Nucleus accumbens (tissue), 56 donors: ENCODE data around the gene PPP2R5B.
A peak's percentile ranks its signal among the peaks of the same experiment; 100 is the strongest.

Experiments used
- DNase-seq, 56 donors: peaks; one replicate each; lab custom pipeline; 2025; lab: John Stamatoyannopoulos, UW

PPP2R5B gene

DNA sequence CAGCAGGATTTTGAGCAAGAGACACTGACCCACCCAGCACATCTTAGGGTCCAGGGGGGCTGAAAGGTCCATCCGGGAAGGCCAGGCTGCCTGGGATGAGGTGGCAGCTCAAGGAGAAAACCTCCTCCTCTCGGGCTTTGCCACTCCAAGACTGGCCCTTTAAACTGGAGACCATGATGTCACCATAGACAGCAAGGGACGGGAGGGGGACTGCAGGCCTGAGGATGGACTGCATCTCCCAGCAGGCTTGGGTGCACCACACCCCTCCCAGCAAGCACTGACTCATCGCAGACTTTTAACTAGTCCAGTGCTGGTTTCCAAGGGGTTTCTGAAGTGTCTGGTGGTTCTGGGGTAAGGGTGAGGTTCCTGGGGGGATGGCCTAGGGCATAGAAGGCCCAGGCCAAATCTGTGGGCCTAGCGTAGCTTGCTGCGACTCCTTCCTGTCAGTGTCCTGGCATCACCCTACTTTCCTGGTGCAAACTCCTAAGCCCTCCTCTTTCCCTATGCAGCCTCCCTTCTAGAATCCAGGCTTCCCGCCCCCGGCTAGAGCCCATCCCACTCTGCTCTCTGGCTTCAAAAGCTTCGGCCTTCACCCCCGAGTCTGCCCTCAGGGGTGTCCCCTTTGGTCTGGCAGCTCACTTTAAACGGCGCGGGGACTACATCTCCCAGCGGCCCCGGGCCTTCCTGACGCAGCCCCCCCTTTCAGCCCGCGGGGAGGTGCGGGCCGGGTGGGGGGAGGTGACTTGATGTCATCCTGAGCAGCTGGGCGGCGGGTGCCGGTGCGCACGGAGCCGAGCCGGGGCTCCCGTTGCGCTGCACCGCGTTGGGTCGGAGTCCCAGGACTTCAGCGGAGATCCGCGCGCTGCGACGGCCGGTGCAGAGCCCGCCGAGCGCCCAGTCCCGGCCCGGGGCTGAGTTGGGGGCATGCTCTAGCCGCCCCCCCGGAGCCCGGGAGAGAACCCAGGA is at the start of gene PPP2R5B:
Gene PPP2R5B, plus strand, starts transcription at position 746 of the 966 bp plus-strand sequence. CDS start 1,046 bp downstream, outside the sequence.
- peak; percentile 80 to 98 (median 91) for DNase-seq

DNA sequence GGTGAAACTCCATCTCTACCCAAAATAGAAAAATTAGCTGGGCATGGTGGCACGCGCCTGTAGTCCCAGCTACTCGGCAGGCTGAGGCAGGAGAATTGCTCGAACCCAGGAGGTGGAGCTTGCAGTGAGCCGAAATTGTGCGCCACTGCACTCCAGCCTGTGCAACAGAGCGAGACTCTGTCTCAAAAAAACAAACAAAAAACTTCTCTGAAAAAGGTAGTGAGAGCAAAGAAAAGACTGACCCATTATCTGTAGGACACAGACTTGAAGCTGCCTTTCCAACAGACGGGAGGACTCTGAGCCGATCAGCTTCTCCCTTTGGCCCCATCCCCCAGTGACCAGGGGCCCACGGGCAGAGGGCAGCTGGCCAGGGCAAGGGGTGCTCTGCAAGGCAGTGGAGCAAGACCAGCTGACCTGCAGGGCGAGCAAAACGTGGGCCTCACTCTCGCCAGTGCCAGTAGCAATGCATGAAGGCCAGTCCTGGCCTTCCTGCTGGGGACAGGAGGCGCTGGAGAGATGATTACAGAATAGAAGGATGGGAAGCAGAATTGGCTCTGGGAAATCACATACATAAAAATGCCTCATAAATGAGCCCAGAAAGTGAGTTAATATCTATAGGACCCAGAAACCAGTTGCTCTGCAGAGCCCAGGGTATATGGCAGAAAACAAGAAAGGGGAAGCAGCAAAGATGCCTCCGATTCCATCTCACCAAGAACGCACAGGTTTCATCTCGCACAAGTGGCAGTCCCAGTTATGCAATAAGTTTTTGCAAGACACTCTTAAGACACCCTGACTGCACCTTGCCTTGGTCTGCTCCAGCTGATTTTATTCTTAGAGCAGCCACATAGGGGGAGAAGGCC is 48.9 kb upstream of the PPP2R5B start:
- DNase-seq = peak in 6 of 56 donors; percentile 15 to 29 (median 22)

DNA sequence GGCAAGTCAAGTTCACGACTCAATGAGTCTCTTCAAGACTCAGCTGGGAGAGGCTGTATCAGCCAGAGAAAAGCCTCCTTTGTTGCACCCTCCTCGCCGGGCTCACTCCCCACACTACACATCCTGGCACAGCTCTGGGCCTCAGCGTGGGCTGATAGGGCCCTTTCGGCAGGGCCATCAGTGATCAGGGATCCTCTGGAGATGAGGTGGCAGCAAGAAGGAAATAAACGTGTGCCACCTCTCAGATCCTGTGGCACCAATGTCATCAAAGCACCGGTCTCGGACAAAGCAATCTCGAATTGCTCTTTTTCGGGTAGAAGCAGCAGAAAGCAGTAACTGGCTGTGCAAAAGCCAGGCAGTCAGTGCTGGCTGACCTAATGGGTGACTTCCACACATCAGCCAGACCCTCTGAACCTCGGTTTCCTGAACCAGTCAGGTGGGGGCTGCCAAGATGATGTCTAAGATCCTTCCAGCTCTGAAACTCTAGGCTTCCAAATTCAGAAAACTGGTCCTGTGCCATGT is 48.2 kb upstream of the PPP2R5B start:
- peak in 35 of 56 donors; percentile 20 to 70 (median 40) for DNase-seq

DNA sequence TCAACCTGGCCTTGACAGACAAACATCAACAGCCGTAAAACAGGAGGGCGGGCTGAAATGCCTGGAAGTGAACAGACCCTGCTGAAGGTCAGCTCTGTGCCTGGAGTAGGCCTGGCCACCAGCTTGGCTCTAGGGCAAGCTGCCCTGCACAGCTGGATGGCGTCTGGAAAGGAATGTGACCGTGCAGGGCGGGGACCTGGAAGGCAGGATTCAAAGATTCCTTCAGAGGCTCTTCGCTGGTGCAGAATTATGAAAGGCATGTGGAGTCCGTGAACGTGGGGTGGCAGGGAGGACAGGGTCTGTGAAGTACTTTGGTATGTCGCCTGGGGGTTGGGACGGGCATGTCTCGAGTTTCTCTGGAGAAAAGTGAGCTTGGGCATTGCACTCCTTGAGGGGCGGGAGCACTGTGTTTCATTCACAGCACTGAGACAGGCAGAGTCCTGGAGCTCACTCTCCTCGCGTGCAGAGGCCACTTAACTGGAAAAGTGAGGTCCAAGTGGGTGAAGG is 47.6 kb upstream of the PPP2R5B start:
- peak in 6 of 56 donors; percentile 11 to 53 (median 18) for DNase-seq

DNA sequence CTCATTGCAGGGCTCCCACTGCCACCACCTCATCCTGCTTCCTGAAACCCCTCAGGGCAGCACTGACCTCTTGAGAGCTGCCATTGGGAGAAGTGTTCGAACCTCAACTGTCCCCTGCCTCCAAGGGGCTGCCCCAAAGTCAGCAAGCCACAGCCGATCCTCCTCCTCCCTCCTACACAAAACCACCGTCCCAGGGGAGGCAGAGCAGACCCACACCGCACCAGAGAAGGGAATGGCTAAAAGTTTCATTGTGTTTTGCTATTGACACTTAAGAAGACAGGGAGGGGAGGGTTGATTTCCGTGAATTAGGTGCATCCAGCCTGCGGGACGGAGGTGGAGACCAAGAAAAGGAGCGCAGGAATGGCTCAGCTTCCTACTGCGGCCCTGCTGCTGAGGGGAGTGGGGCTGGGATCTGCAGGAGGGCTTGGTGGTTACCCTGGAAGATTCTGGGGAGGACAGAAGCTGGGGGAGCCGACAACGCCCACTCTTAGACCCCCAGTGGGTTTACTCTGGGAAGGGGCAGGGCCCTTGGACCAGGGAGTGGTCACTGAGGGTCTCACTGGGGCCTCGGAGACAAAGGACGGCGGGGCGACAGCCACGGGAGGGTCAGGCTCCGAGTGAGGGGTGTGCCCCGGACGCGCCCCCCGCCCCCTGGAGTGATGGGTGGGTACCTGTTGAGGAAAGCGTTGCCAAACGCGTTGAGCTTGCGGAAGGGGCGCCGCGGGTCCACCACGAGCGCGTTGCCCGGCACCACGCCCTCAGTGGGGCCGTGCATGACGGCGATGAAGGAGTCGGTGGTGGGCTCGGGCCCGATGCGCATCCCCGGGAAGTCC is 46.9 kb upstream of the PPP2R5B start:
- DNase-seq = peak in 3 of 56 donors; percentile 45 to 50 (median 49)

DNA sequence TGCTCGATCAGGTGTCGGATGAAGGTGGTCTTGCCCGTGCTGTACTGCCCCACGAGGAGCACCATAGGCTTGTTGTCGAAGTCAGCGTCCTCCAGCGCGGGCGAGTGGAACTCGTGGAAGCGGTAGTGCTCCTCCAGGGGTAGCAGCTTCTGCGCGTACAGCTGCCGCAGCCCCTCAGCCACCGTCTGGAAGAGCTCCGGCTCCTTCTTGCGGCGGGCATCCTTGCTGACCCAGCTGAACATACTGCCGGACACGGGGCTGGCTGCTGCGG is 46.3 kb upstream of the PPP2R5B start:
- DNase-seq = peak in 2 of 56 donors; percentile 61 to 76

DNA sequence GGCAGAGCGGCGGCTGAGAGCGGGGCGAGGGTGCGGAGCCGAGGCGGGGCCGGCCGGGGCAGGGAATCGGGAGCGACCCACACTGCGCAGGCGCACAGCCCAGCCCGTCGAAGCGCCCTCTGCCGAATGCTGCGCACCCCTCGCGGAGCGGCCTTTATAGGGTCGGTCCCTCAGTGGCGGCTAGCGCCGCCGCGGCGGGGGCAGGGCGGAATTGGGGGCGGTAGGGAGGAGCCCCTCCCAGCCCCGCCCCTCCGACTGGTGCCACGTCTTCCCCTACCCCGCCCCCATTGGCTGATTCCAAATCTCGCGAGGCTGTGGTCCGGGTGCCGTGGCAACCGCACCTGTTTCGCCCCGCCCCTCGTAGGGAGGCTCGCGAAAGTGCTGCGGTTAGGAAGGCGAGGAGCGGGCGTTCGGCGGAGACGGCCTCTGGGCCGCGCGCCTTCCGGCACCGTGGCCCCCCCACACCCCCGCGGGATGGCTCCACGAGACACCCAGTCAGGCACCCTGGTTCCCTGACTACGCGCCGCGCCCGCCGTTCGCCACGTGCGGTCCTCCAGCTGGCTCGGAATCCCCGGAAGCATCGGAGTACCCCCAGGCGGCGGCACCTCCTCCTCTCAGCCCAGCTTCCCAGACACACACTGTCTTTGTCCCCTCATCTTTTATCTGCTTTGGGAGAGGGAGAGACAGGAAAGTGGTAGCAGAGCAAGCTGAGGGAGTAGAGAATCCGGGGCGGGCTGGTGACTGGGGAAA is 45.8 kb upstream of the PPP2R5B start, which contains the start of gene EHD1:
Gene EHD1, minus strand, starts transcription at position 128 of the 750 bp plus-strand sequence. CDS start 157 bp downstream, outside the sequence.
- peak; percentile 87 to 99 (median 98) for DNase-seq

DNA sequence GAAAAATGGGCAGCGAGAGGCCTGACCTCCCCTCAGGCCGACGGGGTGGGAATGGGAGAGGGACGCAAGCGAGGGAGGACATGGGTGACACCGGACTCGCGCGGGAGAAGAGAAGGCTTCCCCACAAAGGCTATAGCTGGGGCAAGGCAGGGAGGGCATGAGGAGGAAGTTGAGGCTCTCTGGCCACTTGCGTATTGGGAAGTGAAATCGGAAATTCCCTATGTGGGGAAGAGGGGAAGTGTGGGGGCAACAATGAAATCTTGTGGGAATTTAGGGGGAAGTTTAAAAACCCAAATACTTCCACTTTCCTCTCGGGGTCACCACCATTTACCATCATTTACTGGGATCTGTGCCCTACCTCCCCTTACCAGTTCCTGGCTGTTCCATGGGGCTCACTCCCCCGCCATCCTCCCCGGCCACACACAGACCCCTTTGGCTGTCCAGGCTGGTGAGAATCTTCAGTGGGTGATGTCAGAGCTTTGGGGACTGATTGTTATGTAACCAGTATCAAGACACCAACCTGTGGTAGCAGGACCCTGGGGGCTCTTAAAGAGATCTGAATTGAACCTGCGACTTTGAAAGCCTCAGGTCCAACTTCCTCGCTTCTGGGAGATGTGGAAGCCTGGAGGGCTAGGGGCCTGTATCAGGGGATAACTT is 45.1 kb upstream of the PPP2R5B start:
- peak in 6 of 56 donors; percentile 63 to 68 (median 65) for DNase-seq

DNA sequence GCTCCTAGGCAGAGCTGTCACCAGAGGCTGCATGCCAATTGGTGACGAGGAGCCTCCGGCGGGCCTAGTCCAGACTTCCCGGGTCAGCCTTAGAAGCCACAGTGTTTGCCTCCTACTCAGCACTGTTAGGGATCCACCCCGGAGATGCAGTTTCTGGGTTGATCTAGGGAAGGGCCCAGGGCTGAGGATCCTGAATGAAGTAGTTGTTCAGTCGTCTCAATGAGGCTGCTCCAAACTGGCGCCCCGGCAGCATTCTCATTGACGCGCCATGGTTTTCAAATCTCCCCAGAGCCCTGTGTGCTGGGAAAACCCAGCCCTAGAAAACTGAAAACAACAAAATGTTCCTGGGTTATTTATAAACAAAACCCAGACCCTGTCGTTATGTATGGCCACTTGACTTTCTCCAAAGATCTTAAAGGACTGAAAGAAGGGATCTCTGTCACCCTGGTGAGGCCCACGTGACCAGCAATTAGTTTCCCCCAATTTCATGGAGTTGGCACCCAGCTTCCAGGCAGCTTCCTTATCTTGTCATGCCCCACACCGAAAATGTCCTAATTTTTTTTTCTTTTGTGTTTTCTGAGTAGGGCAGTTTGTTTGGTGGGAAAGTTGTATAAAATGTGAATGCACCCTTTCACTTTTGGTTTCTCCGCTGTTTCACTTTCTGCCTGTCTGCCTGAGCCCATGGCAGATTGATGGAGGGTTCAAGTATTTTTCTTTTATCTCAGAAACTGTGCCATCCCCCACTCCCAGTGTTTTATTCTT is 44.1 kb upstream of the PPP2R5B start:
- DNase-seq = peak in 8 of 56 donors; percentile 17 to 32 (median 26)

DNA sequence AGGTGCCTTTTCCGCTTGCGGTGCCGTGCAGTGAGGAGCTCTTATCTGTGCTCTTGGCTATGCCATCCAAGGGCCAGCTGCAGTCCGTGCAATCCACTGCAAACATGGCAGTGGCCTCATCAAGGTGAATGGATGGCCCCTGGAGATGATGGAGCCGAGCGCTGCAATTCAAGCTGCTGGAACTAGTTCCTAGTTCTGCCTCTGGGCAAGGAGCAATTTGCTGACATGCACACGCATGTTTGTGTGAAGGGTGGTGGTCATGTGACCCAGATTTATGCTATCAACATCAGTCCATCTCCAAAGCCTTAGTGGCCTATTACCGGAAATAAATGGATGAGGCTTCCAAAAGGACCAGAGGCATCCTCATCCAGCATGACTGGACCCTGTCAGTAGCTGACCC is 43.0 kb upstream of the PPP2R5B start:
- no peak for DNase-seq

DNA sequence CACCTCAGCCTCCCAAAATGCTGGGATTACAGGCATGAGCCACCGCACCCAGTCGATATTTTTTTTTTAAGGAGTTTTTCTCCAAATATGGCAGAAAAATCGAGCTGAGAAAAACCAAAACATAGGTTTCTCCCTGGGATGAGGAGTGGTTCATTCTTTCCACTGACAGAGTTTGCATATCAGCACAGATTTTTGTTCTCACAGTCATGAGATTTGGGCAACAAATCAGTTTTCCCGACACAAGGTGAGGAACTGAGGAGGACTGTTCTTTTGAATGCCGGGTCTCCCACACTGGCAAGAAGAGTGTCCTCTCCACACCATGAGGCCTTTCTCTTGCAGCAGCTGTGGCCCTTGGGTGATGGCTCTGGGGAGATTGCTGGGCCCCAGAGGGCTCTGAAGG is 42.2 kb upstream of the PPP2R5B start:
- no peak for DNase-seq

DNA sequence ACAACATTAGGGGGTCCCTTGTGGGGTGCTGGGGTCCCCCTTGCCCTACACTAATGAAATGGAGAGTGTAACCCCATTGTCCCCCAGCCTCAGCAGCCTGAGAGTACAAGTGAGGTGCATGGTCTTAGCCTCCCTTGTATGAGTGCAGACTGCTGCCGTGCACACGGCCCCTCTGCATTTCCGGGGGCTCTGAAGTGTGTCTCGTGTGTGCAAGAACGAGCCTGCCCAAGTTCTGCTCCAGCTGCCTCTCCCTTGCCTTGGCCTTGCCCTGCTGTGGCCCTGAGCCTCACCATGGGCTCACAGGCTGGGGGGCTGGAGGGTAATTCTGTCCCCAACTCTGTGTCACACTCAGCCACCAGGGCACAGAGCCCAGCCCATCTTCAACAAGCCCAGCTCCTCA is 40.9 kb upstream of the PPP2R5B start:
- DNase-seq = no peak

DNA sequence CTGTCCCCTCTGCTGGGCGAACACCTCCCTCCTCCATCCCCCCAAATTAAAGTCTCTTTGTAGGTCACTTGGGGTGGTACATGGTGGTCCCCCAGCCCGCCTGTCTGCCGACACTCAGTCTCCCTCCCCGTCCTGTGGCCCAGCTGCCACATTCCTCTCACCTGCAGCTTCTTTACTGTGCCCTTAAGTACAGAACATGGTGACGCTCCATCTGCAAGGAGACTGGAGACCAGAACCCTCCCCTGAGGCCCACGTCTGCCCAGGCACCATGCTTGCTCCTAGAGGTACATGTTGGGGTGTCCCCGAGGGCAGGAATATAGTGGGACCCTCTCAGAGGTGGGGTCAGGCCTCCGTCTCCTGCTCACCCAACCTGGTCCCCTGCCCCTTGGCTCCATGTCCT is 40.5 kb upstream of the PPP2R5B start:
- no peak for DNase-seq

DNA sequence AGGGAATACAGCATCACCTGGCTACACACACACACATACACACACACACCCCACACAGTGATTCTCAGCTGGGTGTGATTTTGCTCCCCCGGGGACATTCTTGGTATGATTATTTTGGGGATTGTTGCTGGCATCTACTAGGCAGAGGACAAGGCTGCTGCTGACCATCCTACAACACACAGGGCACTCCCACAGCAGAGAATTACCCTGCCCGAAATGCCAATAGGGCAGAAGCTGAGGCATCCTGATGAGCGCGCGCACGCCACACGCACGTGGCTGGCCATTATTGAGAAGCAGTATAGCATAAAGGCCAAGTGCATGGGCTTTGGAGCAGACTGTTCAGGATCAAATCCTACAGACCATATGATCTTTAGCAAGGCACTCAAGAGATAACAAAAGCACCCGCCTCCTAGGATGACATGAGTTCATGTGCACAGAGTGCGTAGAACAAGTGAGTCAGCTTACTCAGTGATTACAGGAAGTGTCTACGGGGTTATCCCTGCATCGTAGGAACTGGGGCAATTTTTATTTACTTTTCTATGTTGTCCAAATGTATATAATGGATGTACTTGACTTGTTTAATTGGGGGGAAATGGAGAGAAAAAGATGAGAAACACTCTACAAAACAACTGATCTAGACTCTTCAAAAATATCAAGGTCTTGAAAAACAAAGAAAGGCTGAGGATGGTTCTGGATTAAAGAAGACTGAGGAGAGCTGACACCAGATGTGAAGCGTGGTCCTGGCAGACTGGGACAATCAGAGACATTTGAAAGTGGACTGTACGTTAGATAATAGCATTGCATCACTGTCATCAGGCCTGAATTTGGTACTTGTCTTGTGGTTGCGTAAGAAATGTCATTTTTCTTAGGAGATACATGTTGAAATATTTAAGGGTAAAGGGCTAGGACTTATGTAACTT is 38.9 kb upstream of the PPP2R5B start:
- DNase-seq = no peak

DNA sequence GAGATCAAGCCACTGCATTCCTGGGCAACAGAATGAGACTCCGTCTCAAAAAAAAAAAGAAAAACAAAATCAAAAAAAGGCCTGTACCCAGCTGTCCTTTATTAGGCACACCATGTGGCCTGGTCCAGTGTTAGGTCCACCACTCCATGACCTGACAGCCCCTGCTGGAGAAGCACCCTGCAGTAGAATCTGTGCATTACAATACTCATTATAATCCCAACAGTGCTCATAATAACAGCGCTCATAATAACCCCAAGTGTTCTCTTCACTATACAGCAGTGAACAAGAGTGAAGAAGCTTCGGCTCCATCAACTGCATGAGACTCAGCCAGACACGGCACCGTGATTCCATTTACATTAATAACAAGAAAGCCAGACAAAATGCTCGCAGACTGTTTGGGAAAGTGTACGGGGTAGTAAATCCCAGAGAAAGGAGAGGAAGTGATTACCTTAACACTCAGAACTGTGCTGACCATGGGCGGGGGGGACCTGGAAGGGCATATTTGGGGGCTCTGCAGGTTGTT is 37.2 kb upstream of the PPP2R5B start:
- no peak for DNase-seq

DNA sequence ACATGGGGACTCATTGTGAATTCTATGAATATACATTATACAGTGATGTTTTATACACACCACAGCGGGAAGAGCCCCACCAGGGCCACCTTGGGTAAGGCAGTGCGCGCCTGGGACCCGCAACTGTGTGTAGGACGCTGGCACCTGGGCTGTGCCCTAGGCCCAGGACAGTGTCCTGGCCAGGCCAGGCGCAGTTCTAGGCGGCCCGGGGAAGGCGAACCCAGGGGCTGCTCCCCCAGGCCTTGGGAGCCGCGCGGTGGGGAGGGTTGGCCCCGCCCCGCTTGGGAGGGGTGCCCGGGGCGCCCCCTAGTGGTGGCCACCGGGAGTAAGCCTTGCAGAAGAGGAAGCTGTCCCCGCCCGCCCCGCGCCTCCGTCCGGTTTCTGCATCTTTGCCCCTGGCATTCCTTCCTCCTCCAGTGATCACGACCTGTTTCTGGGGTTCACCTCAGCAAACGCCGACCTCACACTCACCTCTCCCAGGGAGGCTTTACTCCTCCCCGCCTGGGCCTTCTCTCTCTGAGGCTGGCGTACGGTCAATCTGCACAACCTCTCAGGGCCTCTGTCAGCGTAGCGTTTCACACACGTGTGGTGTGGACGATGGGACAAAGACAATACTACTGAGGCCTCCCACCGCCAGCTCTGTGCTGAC is 36.6 kb upstream of the PPP2R5B start:
- DNase-seq = peak in 48 of 56 donors; percentile 21 to 87 (median 62)
